HG02571 (cell line): ENCODE results near the gene ERCC6L.

Source experiments
- ATAC-seq: cut with Tn5 transposase; IDR thresholded peaks from one replicate; pipeline ENCODE4 v1.9.1; 2021; ENCODE audit warnings: mild to moderate bottlenecking, moderate library complexity; ENCODE audit not compliant: unreplicated experiment

ERCC6L gene

GRCh38 chrX:72238721-72239475 is at the start of gene ERCC6L:
ERCC6L (minus strand) TSS chrX:72239027; CDS start chrX:72238911, 116 bp downstream.
- ATAC-seq = peak; percentile 96

GRCh38 chrX:72282302-72282701 is 43.5 kb upstream of the ERCC6L start:
- ATAC-seq = no peak

- ATAC-seq = no peak
Measured at GRCh38 chrX:72280321-72280845, 41.6 kb upstream of the ERCC6L start.

GRCh38 chrX:72276478-72276953 is 37.7 kb upstream of the ERCC6L start:
- ATAC-seq = peak; percentile 1

- no peak for ATAC-seq
Measured at GRCh38 chrX:72274526-72274925, 35.7 kb upstream of the ERCC6L start.

- no peak for ATAC-seq
Measured at GRCh38 chrX:72273718-72274117, 34.9 kb upstream of the ERCC6L start.

GRCh38 chrX:72272868-72273267 is 34.0 kb upstream of the ERCC6L start:
- ATAC-seq = no peak

GRCh38 chrX:72271812-72272211 is 33.0 kb upstream of the ERCC6L start:
- ATAC-seq = no peak

- no peak for ATAC-seq
Measured at GRCh38 chrX:72271091-72271788, 32.4 kb upstream of the ERCC6L start.

GRCh38 chrX:72270316-72270866 is 31.6 kb upstream of the ERCC6L start:
- no peak for ATAC-seq

GRCh38 chrX:72269671-72270251 is 30.9 kb upstream of the ERCC6L start:
- ATAC-seq = no peak

GRCh38 chrX:72268597-72269365 is 30.0 kb upstream of the ERCC6L start:
- no peak for ATAC-seq

- ATAC-seq = no peak
Measured at GRCh38 chrX:72265263-72265662, 26.4 kb upstream of the ERCC6L start.

GRCh38 chrX:72262077-72262476 is 23.2 kb upstream of the ERCC6L start:
- no peak for ATAC-seq

- ATAC-seq = no peak
Measured at GRCh38 chrX:72260448-72260847, 21.6 kb upstream of the ERCC6L start.

- no peak for ATAC-seq
Measured at GRCh38 chrX:72258174-72258573, 19.3 kb upstream of the ERCC6L start.

- no peak for ATAC-seq
Measured at GRCh38 chrX:72255864-72256263, 17.0 kb upstream of the ERCC6L start.

GRCh38 chrX:72255445-72255844 is 16.6 kb upstream of the ERCC6L start:
- ATAC-seq = no peak

GRCh38 chrX:72254816-72255215 is 16.0 kb upstream of the ERCC6L start:
- no peak for ATAC-seq

GRCh38 chrX:72253686-72254085 is 14.9 kb upstream of the ERCC6L start:
- ATAC-seq = no peak
